ENCODE data around the gene SPRR1B. TPM values are rescaled to one million over a fixed set of nuclear protein-coding genes. Genes with fewer than 3 reads are reported as not detected.
A peak's percentile ranks its signal among the peaks of the same experiment; 100 is the strongest.
"Not testable (repeated sequence)": the region's sequence is repeated elsewhere in the genome, so short reads cannot be mapped to it uniquely, and the experiment has no call there.

The SPRR1B gene
- total and polyA plus RNA-seq, 2 donors from 2014 or later = not detected

DNA sequence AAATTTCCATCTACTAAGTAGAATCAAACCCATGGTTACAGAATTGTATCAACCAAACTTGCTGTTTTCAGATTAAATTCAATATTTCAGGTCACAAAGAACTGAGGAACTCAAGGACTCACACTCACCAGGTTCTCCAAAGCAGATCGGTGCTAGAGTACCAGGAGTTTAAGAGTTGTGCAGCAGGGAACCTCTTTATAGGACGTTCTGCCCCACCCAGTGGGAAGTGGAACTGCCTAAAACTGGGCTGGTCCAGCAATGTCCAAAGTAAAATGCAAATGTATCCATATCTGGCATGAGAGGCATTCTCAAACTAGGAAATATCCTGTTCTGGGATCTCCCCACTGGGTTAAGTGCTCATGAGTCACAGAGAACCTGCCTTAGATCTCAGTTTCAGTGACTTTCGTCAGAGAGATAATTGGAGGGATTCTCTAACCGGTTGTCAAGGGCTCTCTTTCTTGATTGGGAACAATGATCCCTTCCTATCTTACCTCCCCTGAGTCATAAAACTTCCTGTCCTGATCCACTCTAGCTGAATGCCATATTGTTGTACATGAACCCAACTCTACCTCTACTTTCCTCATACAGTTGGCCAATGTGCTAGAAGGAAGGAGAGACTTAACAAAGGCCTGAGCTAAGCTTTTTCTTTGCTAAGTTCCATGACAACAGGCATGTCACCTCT lies 10.1 kb downstream of the SPRR1B start, which contains the start of gene SPRR2D:
SPRR2D (minus strand) TSS at position 171 of the 682 bp plus-strand sequence. CDS start 774 bp downstream, outside the sequence.
- Histone ChIP-seq H3K9me3 (ENCODE audit: control insufficient read depth in 2 of 3, insufficient read depth in 1 of 3, low read length in 3 of 3) (no peaks in the 10 kb centered on the region), H3K36me3 (ENCODE audit: control insufficient read depth in 2 of 3, insufficient read depth in 3 of 3, low read length in 3 of 3) (no peaks in the 10 kb centered on the region), H3K9ac (ENCODE audit: low read length in 3 of 3) (no peak within 1 kb of the TSS), H3K4me1 (ENCODE audit: control insufficient read depth in 2 of 3, insufficient read depth in 2 of 3, low read depth in 1 of 3, low read length in 3 of 3) (no peaks in the 10 kb centered on the region), H3K27ac (ENCODE audit: low read depth in 2 of 2, low read length in 2 of 2) (no peak within 1 kb of the TSS), H3K4me3 (ENCODE audit: low read length in 3 of 3) (no peak within 1 kb of the TSS), H3K27me3 (ENCODE audit: control insufficient read depth, insufficient read depth, low read length) (no peaks in the 10 kb centered on the region)
- no peak for FAIRE-seq
- intact Hi-C loops (cut with DNase I) = no loop called here
- DNase-seq = no peak
- no peak for TF ChIP-seq CTCF (IDR thresholded peaks at IDR 0.05; ENCODE audit: borderline replicate concordance, extremely low read depth, insufficient read depth)

- Histone ChIP-seq H3K36me3 (ENCODE audit: control insufficient read depth in 2 of 3, insufficient read depth in 3 of 3, low read length in 3 of 3) (no peaks in the 10 kb centered on the region), H3K9me3 (ENCODE audit: control insufficient read depth in 2 of 3, insufficient read depth in 1 of 3, low read length in 3 of 3) (no peaks in the 10 kb centered on the region), H3K27me3 (ENCODE audit: control insufficient read depth, insufficient read depth, low read length) (no peaks in the 10 kb centered on the region), H3K4me1 (ENCODE audit: control insufficient read depth in 2 of 3, insufficient read depth in 2 of 3, low read depth in 1 of 3, low read length in 3 of 3) (no peaks in the 10 kb centered on the region), H3K27ac (ENCODE audit: low read depth in 2 of 2, low read length in 2 of 2) (no peak overlapping the region), H3K4me3 (ENCODE audit: low read length in 3 of 3) (no peak overlapping the region), H3K9ac (ENCODE audit: low read length in 3 of 3) (no peak overlapping the region)
- peak in 1 of 5 donors; percentile 58 for DNase-seq
- FAIRE-seq = no peak
- TF ChIP-seq CTCF (IDR thresholded peaks at IDR 0.05; ENCODE audit: borderline replicate concordance, extremely low read depth, insufficient read depth) = no peak
- intact Hi-C loops (cut with DNase I) = no loop called here
These were observed 18.2 kb downstream of the SPRR1B start for GRCh38 chr1:153049211-153049610.

DNA sequence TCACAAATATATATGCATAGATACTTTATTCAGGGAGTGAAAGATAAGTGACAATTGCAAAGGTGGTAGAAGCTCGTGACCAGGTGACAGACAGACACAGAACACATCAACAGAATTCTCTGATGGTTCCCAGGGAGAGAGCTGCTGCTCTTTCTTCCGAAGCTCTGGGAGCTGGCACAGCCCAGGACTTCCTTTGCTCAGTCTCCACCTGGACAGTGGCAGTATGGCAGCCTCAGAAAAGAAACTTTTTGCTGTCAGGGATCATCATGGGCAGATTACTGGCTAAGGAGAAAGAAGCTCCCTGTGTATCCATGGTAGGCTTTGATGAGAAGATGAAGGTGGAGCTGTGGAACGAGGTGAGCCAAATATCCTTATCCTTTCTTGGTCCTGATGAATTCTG lies 25.1 kb downstream of the SPRR1B start:
- FAIRE-seq; H3K36me3 ChIP-seq (ENCODE audit: control insufficient read depth in 2 of 3, insufficient read depth in 3 of 3, low read length in 3 of 3); DNase-seq; H3K27me3 ChIP-seq (ENCODE audit: control insufficient read depth, insufficient read depth, low read length); H3K9me3 ChIP-seq (ENCODE audit: control insufficient read depth in 2 of 3, insufficient read depth in 1 of 3, low read length in 3 of 3); H3K4me3 ChIP-seq (ENCODE audit: low read length in 3 of 3); H3K4me1 ChIP-seq (ENCODE audit: control insufficient read depth in 2 of 3, insufficient read depth in 2 of 3, low read depth in 1 of 3, low read length in 3 of 3); H3K9ac ChIP-seq (ENCODE audit: low read length in 3 of 3); H3K27ac ChIP-seq (ENCODE audit: low read depth in 2 of 2, low read length in 2 of 2); intact Hi-C loops (cut with DNase I): not testable (repeated sequence)

GRCh38 chr1:153057375-153057774 lies 26.4 kb downstream of the SPRR1B start, which contains the start of gene SPRR2A:
TSS of gene SPRR2A (minus strand) at chr1:153057512. CDS start at chr1:153056735, 777 bp downstream.
- intact Hi-C loops (cut with DNase I) = no loop called here
- DNase-seq (no peak), FAIRE-seq (no peak)
- Histone ChIP-seq H3K27me3 (ENCODE audit: control insufficient read depth, insufficient read depth, low read length) (no peaks in the 10 kb centered on the region), H3K9me3 (ENCODE audit: control insufficient read depth in 2 of 3, insufficient read depth in 1 of 3, low read length in 3 of 3) (no peaks in the 10 kb centered on the region), H3K36me3 (ENCODE audit: control insufficient read depth in 2 of 3, insufficient read depth in 3 of 3, low read length in 3 of 3) (no peaks in the 10 kb centered on the region), H3K27ac (ENCODE audit: low read depth in 2 of 2, low read length in 2 of 2) (no peak within 1 kb of the TSS), H3K4me1 (ENCODE audit: control insufficient read depth in 2 of 3, insufficient read depth in 2 of 3, low read depth in 1 of 3, low read length in 3 of 3) (no peaks in the 10 kb centered on the region), H3K9ac (ENCODE audit: low read length in 3 of 3) (no peak within 1 kb of the TSS), H3K4me3 (ENCODE audit: low read length in 3 of 3) (no peak within 1 kb of the TSS)
- TF ChIP-seq CTCF (IDR thresholded peaks at IDR 0.05; ENCODE audit: borderline replicate concordance, extremely low read depth, insufficient read depth) = no peak

Data from kidney (tissue), 14 donors.